CD14-positive monocyte (primary cell): Measurements from ENCODE around the gene TOM1L2. TPM values are rescaled to one million over a fixed set of nuclear protein-coding genes. Genes with fewer than 3 reads are reported as not detected.

Experiments
- DNase-seq, 3 donors: peaks; one replicate each; pipeline ENCODE4 v3.0.0-alpha.2; 2011 to 2022
- H2AFZ ChIP-seq: 2 replicates; pipeline ENCODE4 v1.6.0; 2012; ENCODE audit warnings: mild to moderate bottlenecking, low read depth, low read length, inconsistent platforms; ENCODE audit not compliant: insufficient read depth, poor library complexity, severe bottlenecking
- H3K27ac ChIP-seq, 2 donors: 1 replicate in 1 of 2; 2 replicates in 1 of 2; pipeline ENCODE4 v1.5.1; 2012 to 2013; ENCODE audit warnings: low read length in 2 of 2, control low read depth in 1 of 2, inconsistent platforms in 1 of 2, low read depth in 1 of 2, mild to moderate bottlenecking in 1 of 2
- H3K27me3 ChIP-seq, 2 donors: one replicate each; pipeline versions ENCODE4 v1.6.0 to v1.6.1; 2011 to 2013; ENCODE audit warnings: low read length in 2 of 2; ENCODE audit not compliant: control insufficient read depth in 2 of 2, insufficient read depth in 2 of 2
- H3K36me3 ChIP-seq, 2 donors: replicated peaks in 1 of 2; 1 replicate in 1 of 2; 2 replicates in 1 of 2; pipeline versions ENCODE4 v1.5.1 to v1.6.1; 2012 to 2013; ENCODE audit warnings: low read length in 2 of 2, control low read depth in 1 of 2, inconsistent platforms in 1 of 2, mild to moderate bottlenecking in 1 of 2; ENCODE audit not compliant: insufficient read depth in 2 of 2, control insufficient read depth in 1 of 2
- H3K4me1 ChIP-seq, 2 donors: 1 replicate in 1 of 2; 2 replicates in 1 of 2; pipeline versions ENCODE4 v1.5.1 to v1.6.1; 2012 to 2013; ENCODE audit warnings: low read length in 2 of 2, control low read depth in 1 of 2, inconsistent platforms in 1 of 2, mild to moderate bottlenecking in 1 of 2, moderate library complexity in 1 of 2; ENCODE audit not compliant: insufficient read depth in 2 of 2, control insufficient read depth in 1 of 2
- H3K4me2 ChIP-seq: replicated peaks from 2 replicates; pipeline ENCODE3; 2012; ENCODE audit warnings: low read length, moderate library complexity, mild to moderate bottlenecking; ENCODE audit not compliant: poor library complexity, severe bottlenecking; ENCODE audit errors: extremely low read depth
- H3K4me3 ChIP-seq, 3 experiments: fragments of 200-600 bp in 1 of 3; sonication (generic) in 1 of 3; replicated peaks in 1 of 3; 1 replicate in 2 of 3; 2 replicates in 1 of 3; pipeline ENCODE4 v1.5.1; 2011 to 2013; ENCODE audit warnings: low read length in 3 of 3, mild to moderate bottlenecking in 3 of 3, control low read depth in 2 of 3, low read depth in 2 of 3, inconsistent platforms in 1 of 3, moderate library complexity in 1 of 3
- H3K79me2 ChIP-seq: 2 replicates; pipeline ENCODE4 v1.6.0; 2012; ENCODE audit warnings: mild to moderate bottlenecking, control low read depth, inconsistent platforms, low read length, moderate library complexity; ENCODE audit not compliant: insufficient read depth
- H3K9ac ChIP-seq: 2 replicates; pipeline ENCODE4 v1.6.0; 2017; ENCODE audit warnings: low read length, mild to moderate bottlenecking; ENCODE audit not compliant: insufficient read depth, poor library complexity, severe bottlenecking
- H3K9me3 ChIP-seq, 2 donors: replicated peaks in 1 of 2; 1 replicate in 1 of 2; 2 replicates in 1 of 2; pipeline versions ENCODE4 v1.5.1 to v1.6.1; 2012 to 2013; ENCODE audit warnings: low read length in 2 of 2, control low read depth in 1 of 2; ENCODE audit not compliant: control insufficient read depth in 1 of 2, insufficient read depth in 1 of 2
- H4K20me1 ChIP-seq: 2 replicates; pipeline ENCODE4 v1.6.0; 2012; ENCODE audit warnings: mild to moderate bottlenecking, low read length, control low read depth, moderate library complexity; ENCODE audit not compliant: insufficient read depth
- H3K27ac Mint-ChIP-seq, 7 donors: one replicate each; pipeline ENCODE4 v1.8.0; 2020; ENCODE audit warnings: mild to moderate bottlenecking in 7 of 7, mixed read lengths in 7 of 7, moderate library complexity in 6 of 7, inconsistent platforms in 2 of 7
- H3K27me3 Mint-ChIP-seq, 3 donors: one replicate each; pipeline ENCODE4 v1.8.0; 2021 to 2022; ENCODE audit warnings: low read depth in 3 of 3, mild to moderate bottlenecking in 3 of 3, mixed read lengths in 3 of 3, moderate library complexity in 3 of 3, inconsistent platforms in 1 of 3
- H3K36me3 Mint-ChIP-seq, 2 donors: one replicate each; pipeline ENCODE4 v1.8.0; 2020; ENCODE audit warnings: mixed read lengths in 2 of 2, inconsistent platforms in 1 of 2, mild to moderate bottlenecking in 1 of 2
- H3K4me1 Mint-ChIP-seq: one replicate; pipeline ENCODE4 v1.8.0; 2020; ENCODE audit warnings: mild to moderate bottlenecking, mixed read lengths
- H3K4me3 Mint-ChIP-seq, 2 donors: one replicate each; pipeline ENCODE4 v1.8.0; 2020; ENCODE audit warnings: mild to moderate bottlenecking in 2 of 2, mixed read lengths in 2 of 2, moderate library complexity in 1 of 2
- H3K9me3 Mint-ChIP-seq, 7 donors: one replicate each; pipeline ENCODE4 v1.8.0; 2020 to 2022; ENCODE audit warnings: mixed read lengths in 7 of 7, mild to moderate bottlenecking in 6 of 7, moderate library complexity in 6 of 7, inconsistent platforms in 2 of 7
- CTCF ChIP-seq: fragments of 200-600 bp; IDR thresholded peaks from one replicate; pipeline ENCODE4 v1.8.0; 2022; ENCODE audit warnings: antibody characterized with exemption, mild to moderate bottlenecking
- WGBS: methylation state at CpG from one replicate; pipeline ENCODE4 v1.1.5; 2013; ENCODE audit warnings: missing lambda C conversion rate; ENCODE audit not compliant: insufficient coverage; 5-methylcytosine and 5-hydroxymethylcytosine counted together
- intact Hi-C, 2 donors: fragments of 100-400 bp; cut with micrococcal nuclease; formaldehyde crosslinking; loops; one replicate each; pipeline versions ENCODE4 v1.15.0 to v1.15.1; 2023
- polyA plus RNA-seq, 3 donors: library from polyadenylated mRNA; depleted of rRNA in 1 of 3; unstranded in 2 of 3; stranded (reverse) in 1 of 3; fragments of 300-500 nt in 2 of 3; fragments of >200 nt in 1 of 3; fragmentation: Illumina TruSeq in 2 of 3; gene quantifications; 1 replicate in 2 of 3; 2 replicates in 1 of 3; pipeline ENCODE4 v1.2.3, GENCODE V29; 2012 to 2021

TOM1L2 gene
- polyA plus RNA-seq, 3 donors = 1.7 to 28.2 (median 2.8) TPM

GRCh38 chr17:17876959-17877528, 95.2 kb downstream of the TOM1L2 start:
- H3K9me3 Mint-ChIP-seq = no peaks in the 10 kb centered on the region
- H3K9ac ChIP-seq = no peak overlapping the region

GRCh38 chr17:17874478-17874877, 97.7 kb downstream of the TOM1L2 start:
- Histone ChIP-seq H3K4me3 (no peak overlapping the region), H2AFZ (no peak overlapping the region), H3K27me3 (no peaks in the 10 kb centered on the region), H3K9me3 (no peaks in the 10 kb centered on the region), H3K4me1 (no peaks in the 10 kb centered on the region), H3K4me2 (no peak overlapping the region), H3K9ac (no peak overlapping the region), H3K79me2 (no peaks in the 10 kb centered on the region), H4K20me1 (no peaks in the 10 kb centered on the region), H3K27ac (no peak overlapping the region), H3K36me3 (peaks cover 49 to 79% of the 10 kb centered on the region in 2 donors)
- H3K27ac Mint-ChIP-seq = no peak overlapping the region
- H3K4me3 Mint-ChIP-seq = no peak overlapping the region
- peaks cover 69 to 77% of the 10 kb centered on the region in 2 donors for H3K36me3 Mint-ChIP-seq
- TF ChIP-seq CTCF = no peak
- H3K9me3 Mint-ChIP-seq = no peaks in the 10 kb centered on the region
- DNase-seq = no peak
- H3K27me3 Mint-ChIP-seq = no peaks in the 10 kb centered on the region
- peaks cover 4% of the 10 kb centered on the region for H3K4me1 Mint-ChIP-seq
- intact Hi-C loops = no loop called here
- 100% methylated on average over 1 of the region's 1 CpG for WGBS

More at GRCh38 chr17:17876959-17877528, 95.2 kb downstream of the TOM1L2 start:
- H4K20me1 ChIP-seq = no peaks in the 10 kb centered on the region
- H3K27ac ChIP-seq = no peak overlapping the region
- H3K4me1 ChIP-seq = no peaks in the 10 kb centered on the region
- H3K4me3 Mint-ChIP-seq = no peak overlapping the region
- no peaks in the 10 kb centered on the region for H3K27me3 ChIP-seq
- H3K27me3 Mint-ChIP-seq = no peaks in the 10 kb centered on the region
- H2AFZ ChIP-seq = no peak overlapping the region
- intact Hi-C loops = no loop called here
- H3K27ac Mint-ChIP-seq = no peak overlapping the region
- H3K36me3 ChIP-seq = peaks cover 71 to 92% of the 10 kb centered on the region in 2 donors
- H3K9me3 ChIP-seq = no peaks in the 10 kb centered on the region
- H3K79me2 ChIP-seq = no peaks in the 10 kb centered on the region
- H3K4me3 ChIP-seq = no peak overlapping the region
- H3K36me3 Mint-ChIP-seq = peaks cover 77 to 87% of the 10 kb centered on the region in 2 donors
- TF ChIP-seq CTCF = no peak
- WGBS = 97% methylated on average over 4 of the region's 6 CpGs
- peaks cover 4% of the 10 kb centered on the region for H3K4me1 Mint-ChIP-seq
- no peak for DNase-seq
- H3K4me2 ChIP-seq = no peak overlapping the region
